Measurements from ENCODE around the gene PTGER1. TPM values are rescaled to one million over a fixed set of nuclear protein-coding genes. Genes with fewer than 3 reads are reported as not detected.

The PTGER1 gene
- total RNA-seq, 1 experiment from 2014 or later = 0.63 TPM

- H3K27ac ChIP-seq (ENCODE audit: insufficient read length, low read depth, low read length) = no peak overlapping the region
- H3K4me2 ChIP-seq (ENCODE audit: insufficient read depth, insufficient read length, low read length) = no peak overlapping the region
- no peak overlapping the region for H4K8ac ChIP-seq (replicated peaks; ENCODE audit: insufficient read length, low read depth, low read length)
- H2BK5ac ChIP-seq (ENCODE audit: insufficient read length, low read length) = no peak overlapping the region
- no peak overlapping the region for H2BK20ac ChIP-seq (ENCODE audit: low read depth, low read length, poor library complexity, severe bottlenecking)
- TF ChIP-seq CTCF (conservative IDR thresholded peaks at IDR 0.05) = no peak
- H2AK5ac ChIP-seq (ENCODE audit: insufficient read length, low read length) = no peak overlapping the region
- H3K79me2 ChIP-seq (ENCODE audit: insufficient read depth, low read length) = no peaks in the 10 kb centered on the region
- Mint-ChIP-seq H3K9me3 (no peaks in the 10 kb centered on the region), H3K4me3 (no peak overlapping the region), H3K27ac (no peak overlapping the region), H3K4me1 (peaks cover 8 to 18% of the 10 kb centered on the region in 2 experiments), H3K27me3 (ENCODE audit: low read depth) (peaks cover 2% of the 10 kb centered on the region; the same call in 1 of the 2 replicates), H3K36me3 (ENCODE audit: insufficient read depth in 1 of 3, low read depth in 3 of 3) (peaks cover 9 to 45% (median 37%) of the 10 kb centered on the region in 3 experiments; a peak in 6 of 7 replicates)
- no peak overlapping the region for H2BK12ac ChIP-seq (ENCODE audit: insufficient read length, low read depth, low read length)
- H3K18ac ChIP-seq (ENCODE audit: insufficient read length, low read depth, low read length) = no peak overlapping the region
- no peaks in the 10 kb centered on the region for H3K4me1 ChIP-seq (ENCODE audit: insufficient read depth, low read length)
- no peak overlapping the region for H3K14ac ChIP-seq (ENCODE audit: insufficient read depth, low read length)
- H2AFZ ChIP-seq (ENCODE audit: low read length) = no peak overlapping the region
- H3K9ac ChIP-seq (ENCODE audit: extremely low read depth, insufficient read length, low read length) = no peak overlapping the region
- WGBS (ENCODE audit: extremely low coverage, insufficient read length, low lambda C conversion rate) = no CpG with 5 or more reads among the region's 32 CpGs
- no peaks in the 10 kb centered on the region for H3K27me3 ChIP-seq (ENCODE audit: insufficient read depth, low read length)
- no peaks in the 10 kb centered on the region for H3K9me3 ChIP-seq (ENCODE audit: control insufficient read depth, low read depth, low read length)
- peaks cover 5% of the 10 kb centered on the region for H3K23me2 ChIP-seq (ENCODE audit: insufficient read length, low read depth, low read length, poor library complexity, severe bottlenecking)
- H3K4ac ChIP-seq (ENCODE audit: low read depth, low read length) = no peak overlapping the region
- DNase-seq = no peak
- H2BK15ac ChIP-seq (ENCODE audit: low read depth, low read length) = no peak overlapping the region
- H4K20me1 ChIP-seq (ENCODE audit: control insufficient read depth, insufficient read depth, insufficient read length) = no peaks in the 10 kb centered on the region
- no peak overlapping the region for H2BK120ac ChIP-seq (ENCODE audit: low read depth, low read length, poor library complexity, severe bottlenecking)
- H3K23ac ChIP-seq (ENCODE audit: insufficient read length, low read depth, low read length) = no peak overlapping the region
- no peaks in the 10 kb centered on the region for H3K79me1 ChIP-seq (ENCODE audit: insufficient read depth, low read depth, low read length, poor library complexity, severe bottlenecking)
- H4K5ac ChIP-seq (ENCODE audit: insufficient read length, low read depth, low read length) = no peak overlapping the region
- no peak overlapping the region for H3T11ph ChIP-seq (ENCODE audit: low read length)
- no peak overlapping the region for H4K91ac ChIP-seq (ENCODE audit: insufficient read length, low read depth, low read length)
- H3K56ac ChIP-seq (ENCODE audit: insufficient read length, low read depth, low read length) = no peak overlapping the region
Observed at GRCh38 chr19:14470031-14470876, 4.9 kb downstream of the PTGER1 start.
